Ishikawa (cell line): ENCODE results near the gene RMDN2.

ENCODE experiments used
- CEBPB ChIP-seq: IDR thresholded peaks from 2 replicates; pipeline ENCODE4 v1.6.1; 2012
- CREB1 ChIP-seq: IDR thresholded peaks from 2 replicates; pipeline ENCODE4 v1.6.1; 2012; ENCODE audit warnings: low read depth
- EGR1 ChIP-seq: IDR thresholded peaks from 2 replicates; pipeline ENCODE4 v1.6.1; 2012
- EP300 ChIP-seq: IDR thresholded peaks from 2 replicates; pipeline ENCODE4 v1.6.1; 2012; ENCODE audit warnings: borderline replicate concordance
- FOXM1 ChIP-seq: IDR thresholded peaks from 2 replicates; pipeline ENCODE4 v1.6.1; 2012; ENCODE audit warnings: low read depth, borderline replicate concordance
- NFIC ChIP-seq: IDR thresholded peaks from 2 replicates; pipeline ENCODE4 v1.6.1; 2012
- RAD21 ChIP-seq: IDR thresholded peaks from 2 replicates; pipeline ENCODE4 v1.6.1; 2012; ENCODE audit warnings: low read depth
- TAF1 ChIP-seq: IDR thresholded peaks from 2 replicates; pipeline ENCODE4 v1.6.1; 2012; ENCODE audit warnings: low read depth, mild to moderate bottlenecking
- TCF12 ChIP-seq: IDR thresholded peaks from 2 replicates; pipeline ENCODE4 v1.6.1; 2012; ENCODE audit warnings: low read depth
- TEAD4 ChIP-seq: IDR thresholded peaks from 2 replicates; pipeline ENCODE4 v1.6.1; 2012
- YY1 ChIP-seq: IDR thresholded peaks from 2 replicates; pipeline ENCODE4 v1.6.1; 2012; ENCODE audit warnings: low read depth
- ZBTB7A ChIP-seq: IDR thresholded peaks from 2 replicates; pipeline ENCODE4 v1.6.1; 2012; ENCODE audit warnings: low read depth
- TF ChIP-seq, protein P1 (sequence below): IDR thresholded peaks from 2 replicates; pipeline ENCODE4 v1.6.1; 2012; ENCODE audit warnings: low read depth, mild to moderate bottlenecking
- TF ChIP-seq, protein P2 (sequence below): IDR thresholded peaks from 2 replicates; pipeline ENCODE4 v1.6.1; 2012
- TF ChIP-seq, protein P3 (sequence below): IDR thresholded peaks from 2 replicates; pipeline ENCODE4 v1.6.1; 2012

Gene RMDN2

DNA sequence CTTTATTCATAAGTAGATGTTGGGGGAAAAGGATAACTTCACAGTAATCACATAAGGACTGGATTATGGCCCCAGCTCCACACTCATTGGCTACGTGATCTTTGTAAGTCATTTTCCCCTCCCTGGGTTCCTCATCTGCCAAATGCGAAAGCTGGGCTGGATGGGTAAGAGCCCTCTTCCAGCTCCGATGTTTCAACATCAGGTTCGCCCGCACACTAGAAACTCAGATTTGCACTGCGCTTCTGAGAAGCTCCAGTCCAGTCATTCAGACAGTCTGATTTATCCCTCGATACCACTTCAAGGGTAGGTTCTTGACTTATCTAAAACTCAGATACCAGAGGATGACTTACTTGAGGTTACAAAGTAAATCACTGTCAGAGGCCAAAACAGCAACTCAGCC is 31.0 kb upstream of the RMDN2 start:
- TF ChIP-seq, protein P1, sequence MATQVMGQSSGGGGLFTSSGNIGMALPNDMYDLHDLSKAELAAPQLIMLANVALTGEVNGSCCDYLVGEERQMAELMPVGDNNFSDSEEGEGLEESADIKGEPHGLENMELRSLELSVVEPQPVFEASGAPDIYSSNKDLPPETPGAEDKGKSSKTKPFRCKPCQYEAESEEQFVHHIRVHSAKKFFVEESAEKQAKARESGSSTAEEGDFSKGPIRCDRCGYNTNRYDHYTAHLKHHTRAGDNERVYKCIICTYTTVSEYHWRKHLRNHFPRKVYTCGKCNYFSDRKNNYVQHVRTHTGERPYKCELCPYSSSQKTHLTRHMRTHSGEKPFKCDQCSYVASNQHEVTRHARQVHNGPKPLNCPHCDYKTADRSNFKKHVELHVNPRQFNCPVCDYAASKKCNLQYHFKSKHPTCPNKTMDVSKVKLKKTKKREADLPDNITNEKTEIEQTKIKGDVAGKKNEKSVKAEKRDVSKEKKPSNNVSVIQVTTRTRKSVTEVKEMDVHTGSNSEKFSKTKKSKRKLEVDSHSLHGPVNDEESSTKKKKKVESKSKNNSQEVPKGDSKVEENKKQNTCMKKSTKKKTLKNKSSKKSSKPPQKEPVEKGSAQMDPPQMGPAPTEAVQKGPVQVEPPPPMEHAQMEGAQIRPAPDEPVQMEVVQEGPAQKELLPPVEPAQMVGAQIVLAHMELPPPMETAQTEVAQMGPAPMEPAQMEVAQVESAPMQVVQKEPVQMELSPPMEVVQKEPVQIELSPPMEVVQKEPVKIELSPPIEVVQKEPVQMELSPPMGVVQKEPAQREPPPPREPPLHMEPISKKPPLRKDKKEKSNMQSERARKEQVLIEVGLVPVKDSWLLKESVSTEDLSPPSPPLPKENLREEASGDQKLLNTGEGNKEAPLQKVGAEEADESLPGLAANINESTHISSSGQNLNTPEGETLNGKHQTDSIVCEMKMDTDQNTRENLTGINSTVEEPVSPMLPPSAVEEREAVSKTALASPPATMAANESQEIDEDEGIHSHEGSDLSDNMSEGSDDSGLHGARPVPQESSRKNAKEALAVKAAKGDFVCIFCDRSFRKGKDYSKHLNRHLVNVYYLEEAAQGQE: no peak
- TF ChIP-seq NFIC (no peak), EP300 (no peak), ZBTB7A (no peak)

DNA sequence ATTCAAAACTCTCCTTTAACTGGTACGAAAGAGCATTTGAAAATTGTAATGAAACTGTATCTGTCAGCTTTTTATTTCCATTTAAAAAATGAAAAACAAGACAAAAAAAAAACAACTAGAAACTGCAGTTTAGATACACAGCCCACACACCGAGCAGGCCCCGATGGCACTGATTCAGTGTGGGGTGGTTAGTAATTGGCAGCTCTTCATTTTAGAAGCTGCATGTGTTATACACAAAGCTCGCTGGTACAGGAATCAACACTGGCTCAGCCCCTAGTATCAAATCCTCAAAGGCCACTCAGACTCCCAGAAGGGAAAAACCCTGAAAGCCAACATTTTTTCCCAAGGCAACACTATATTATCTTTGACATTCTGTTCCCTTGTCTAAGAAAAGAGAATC is 30.5 kb upstream of the RMDN2 start:
- TF ChIP-seq, protein P1: no peak
- TF ChIP-seq NFIC: no peak
- TF ChIP-seq TCF12: no peak
- no peak for TF ChIP-seq EGR1
- no peak for TF ChIP-seq YY1
- no peak for TF ChIP-seq RAD21
- TF ChIP-seq CEBPB: no peak
- no peak for TF ChIP-seq ZBTB7A
- no peak for TF ChIP-seq TEAD4
- TF ChIP-seq CREB1: no peak
- TF ChIP-seq, protein P2, sequence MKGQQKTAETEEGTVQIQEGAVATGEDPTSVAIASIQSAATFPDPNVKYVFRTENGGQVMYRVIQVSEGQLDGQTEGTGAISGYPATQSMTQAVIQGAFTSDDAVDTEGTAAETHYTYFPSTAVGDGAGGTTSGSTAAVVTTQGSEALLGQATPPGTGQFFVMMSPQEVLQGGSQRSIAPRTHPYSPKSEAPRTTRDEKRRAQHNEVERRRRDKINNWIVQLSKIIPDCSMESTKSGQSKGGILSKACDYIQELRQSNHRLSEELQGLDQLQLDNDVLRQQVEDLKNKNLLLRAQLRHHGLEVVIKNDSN: no peak
- TF ChIP-seq TAF1: no peak
- TF ChIP-seq FOXM1: no peak
- TF ChIP-seq, protein P3, sequence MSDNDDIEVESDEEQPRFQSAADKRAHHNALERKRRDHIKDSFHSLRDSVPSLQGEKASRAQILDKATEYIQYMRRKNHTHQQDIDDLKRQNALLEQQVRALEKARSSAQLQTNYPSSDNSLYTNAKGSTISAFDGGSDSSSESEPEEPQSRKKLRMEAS: no peak
- TF ChIP-seq EP300: no peak

DNA sequence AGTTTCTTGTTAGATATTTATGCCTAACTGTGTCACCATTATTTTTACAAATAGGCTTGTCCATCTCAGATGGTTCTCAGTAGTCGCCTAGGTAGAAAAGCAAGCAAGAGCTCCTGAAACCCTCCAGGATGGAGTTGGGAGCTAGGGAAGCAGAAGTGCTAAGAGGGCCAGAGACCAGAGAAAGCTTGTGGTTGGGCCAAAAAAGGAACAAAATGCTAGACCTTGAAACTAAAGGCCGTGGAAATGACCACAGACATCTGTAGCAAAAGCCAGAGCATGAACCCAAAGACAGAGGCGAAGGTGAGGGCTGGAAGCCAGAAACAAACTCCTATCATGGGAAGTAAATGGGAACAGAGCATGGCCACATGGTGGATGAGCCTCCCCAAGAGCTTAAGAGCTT is 29.9 kb upstream of the RMDN2 start:
- TF ChIP-seq CREB1 (no peak), TEAD4 (no peak), EP300 (no peak), FOXM1 (no peak), NFIC (no peak), CEBPB (no peak), RAD21 (no peak), YY1 (no peak), EGR1 (no peak), TAF1 (no peak), TCF12 (no peak), ZBTB7A (no peak)
- TF ChIP-seq, protein P1: no peak
- TF ChIP-seq, protein P2: no peak
- TF ChIP-seq, protein P3: no peak

DNA sequence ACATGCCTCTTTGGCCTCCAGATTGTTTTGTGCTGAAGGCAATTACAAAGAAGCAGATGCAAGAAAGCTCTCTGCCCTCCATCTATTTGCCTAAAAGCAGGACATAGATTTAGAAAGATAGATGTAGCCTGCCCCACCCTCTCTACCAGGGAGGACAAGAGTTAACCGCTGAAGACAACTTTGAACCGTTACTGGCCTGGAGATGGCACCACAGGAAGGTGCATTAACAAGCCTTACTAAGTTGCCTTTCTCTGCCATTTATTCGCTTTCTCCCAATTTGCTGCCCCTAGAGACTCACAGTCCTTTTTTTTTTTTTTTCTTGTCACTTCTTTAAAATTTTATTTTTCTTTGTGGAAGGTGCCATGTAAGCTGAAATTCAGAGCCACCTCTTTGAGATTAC is 28.8 kb upstream of the RMDN2 start:
- no peak for TF ChIP-seq TEAD4
- peak; percentile 29; the same call in 1 of the 2 replicates for TF ChIP-seq RAD21

DNA sequence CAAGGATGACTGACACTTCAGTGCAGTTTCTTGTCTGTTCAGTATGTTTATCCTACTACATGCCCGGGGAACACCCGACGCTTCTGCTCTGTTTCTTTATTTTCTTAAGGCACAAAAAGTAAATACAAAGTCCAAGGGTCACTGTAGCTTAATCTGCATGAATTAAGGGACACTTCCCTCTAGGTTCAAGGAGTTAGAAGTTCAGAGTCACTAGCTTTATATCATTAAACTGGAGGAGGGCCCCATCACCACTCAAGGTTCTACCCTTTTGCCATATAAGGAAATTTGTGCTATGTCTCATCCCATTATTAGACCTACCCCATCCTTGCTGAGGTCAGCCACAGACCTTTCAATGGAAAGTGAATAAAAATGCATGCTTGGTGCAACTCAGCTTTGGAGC is 27.6 kb upstream of the RMDN2 start:
- TF ChIP-seq TEAD4 (no peak), ZBTB7A (no peak), NFIC (no peak), FOXM1 (no peak), EGR1 (no peak), RAD21 (no peak), TCF12 (no peak), TAF1 (no peak), CEBPB (no peak), YY1 (no peak), EP300 (no peak), CREB1 (no peak)
- TF ChIP-seq, protein P1: no peak
- TF ChIP-seq, protein P2: no peak
- TF ChIP-seq, protein P3: no peak
